ENCODE measurements around the gene ZNF57.
"Not testable (repeated sequence)": the region's sequence is repeated elsewhere in the genome, so short reads cannot be mapped to it uniquely, and the experiment has no call there.

Gene ZNF57

DNA sequence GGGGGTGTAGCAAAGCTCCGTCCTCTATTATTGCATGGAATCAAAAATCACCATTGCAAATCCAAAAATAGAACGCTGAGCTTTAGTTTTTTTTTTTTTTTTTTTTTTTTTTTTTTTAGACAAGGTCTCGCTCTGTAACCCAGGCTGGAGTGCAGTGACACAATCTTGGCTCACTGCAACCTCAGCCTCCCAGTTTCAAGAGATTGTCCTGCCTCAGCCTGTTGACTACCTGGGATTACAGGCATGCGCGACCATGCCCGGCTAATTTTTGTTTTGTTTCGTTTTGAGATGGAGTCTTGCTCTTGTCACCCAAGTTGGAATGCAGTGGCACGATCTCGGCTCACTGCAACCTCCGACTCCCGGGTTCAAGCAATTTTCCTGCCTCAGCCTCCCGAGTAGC is 59.4 kb downstream of the ZNF57 start:
- no peak for DNase-seq

DNA sequence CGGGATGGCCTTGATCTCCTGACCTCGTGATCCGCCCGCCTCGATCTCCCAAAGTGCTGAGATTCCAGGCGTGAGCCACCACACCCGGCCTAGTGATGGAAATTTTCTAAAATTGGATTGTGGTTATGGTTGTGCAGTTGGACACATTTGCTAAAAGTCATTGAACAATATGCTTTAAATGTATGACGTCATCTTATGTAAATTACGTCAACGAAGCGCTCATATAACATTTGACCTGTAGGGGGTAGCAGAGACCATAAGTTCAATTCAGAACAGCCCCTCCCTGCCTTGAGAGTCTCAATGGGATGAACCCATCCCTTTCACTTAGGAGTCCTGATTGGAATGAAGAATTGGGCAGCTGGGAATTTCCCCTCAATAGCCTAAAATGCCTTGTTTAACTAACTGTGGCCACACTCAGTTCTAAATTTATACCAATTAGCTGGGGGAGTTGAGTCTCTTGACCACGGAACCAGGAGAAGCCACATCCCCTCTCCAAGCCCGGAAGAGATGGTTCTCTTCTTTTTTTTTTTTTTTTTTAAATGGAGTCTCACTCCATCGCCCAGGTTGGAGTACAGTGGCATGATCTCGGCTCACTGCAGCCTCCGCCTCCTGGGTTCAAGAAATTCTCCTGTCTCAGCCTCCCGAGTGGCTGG is 61.4 kb downstream of the ZNF57 start:
- peak; percentile 90 for DNase-seq

DNA sequence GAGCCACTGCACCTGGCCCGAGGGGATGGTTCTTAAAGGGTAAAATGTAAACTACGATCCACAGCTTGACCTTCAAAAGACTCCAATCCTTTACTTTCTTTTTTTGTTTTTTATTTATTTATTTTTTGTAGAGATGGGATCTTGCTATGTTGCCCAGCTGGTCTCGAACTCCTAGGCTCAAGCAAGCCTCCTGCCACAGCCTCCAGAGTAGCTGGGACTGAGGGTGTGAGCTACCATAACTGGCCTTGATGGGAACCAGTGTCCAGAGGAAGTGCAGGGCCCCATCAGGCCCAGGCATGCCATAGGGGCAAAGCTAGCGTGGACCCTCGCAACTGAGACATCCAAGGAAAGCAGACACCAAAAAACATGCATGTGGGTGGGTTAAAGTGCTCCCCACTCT is 62.4 kb downstream of the ZNF57 start:
- DNase-seq, result no peak

DNA sequence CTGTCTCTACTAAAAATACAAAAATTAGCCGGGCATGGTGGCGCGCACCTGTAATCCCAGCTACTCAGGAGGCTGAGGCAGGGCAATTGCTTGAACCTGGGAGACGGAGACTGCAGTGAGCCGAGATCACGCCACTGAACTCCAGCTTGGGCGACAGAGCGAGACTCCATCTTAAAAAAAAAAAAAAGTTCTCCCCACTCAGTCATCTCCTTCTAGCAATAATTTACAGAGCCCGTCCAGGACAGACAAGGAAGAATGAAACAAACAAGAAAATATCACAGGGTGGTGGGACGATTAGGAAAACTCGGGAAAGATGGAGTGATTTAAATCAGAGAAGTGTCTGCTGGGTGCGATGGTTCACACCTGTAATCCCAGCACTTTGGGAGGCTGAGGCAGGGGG is 62.9 kb downstream of the ZNF57 start:
- DNase-seq, result not testable (repeated sequence)

- no peak for DNase-seq
Observed at GRCh38 chr19:2964874-2965273, 64.1 kb downstream of the ZNF57 start.

DNA sequence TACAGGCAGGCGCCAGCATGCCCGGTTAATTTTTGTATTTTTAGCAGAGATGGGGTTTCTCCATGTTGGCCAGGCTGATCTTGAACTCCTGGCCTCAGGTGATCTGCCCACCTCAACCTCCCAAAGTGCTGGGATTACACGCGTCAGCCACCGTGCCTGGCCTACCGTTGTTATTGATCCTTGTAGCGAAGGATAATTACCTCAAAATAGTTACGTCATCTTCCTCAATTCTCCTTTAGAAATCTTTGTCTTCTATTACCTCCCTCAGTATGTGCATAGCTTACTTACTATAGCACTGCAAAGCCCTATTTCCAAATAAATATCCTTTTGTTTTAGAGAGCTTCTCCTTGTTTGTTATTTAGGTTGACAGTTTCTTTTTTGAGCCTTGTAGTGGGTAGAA is 67.2 kb downstream of the ZNF57 start:
- no peak for DNase-seq

All from suppressor macrophage treated with lipopolysaccharide for 4 hours (primary cell).